ENCODE results near the gene RBMS3.

Gene RBMS3

DNA sequence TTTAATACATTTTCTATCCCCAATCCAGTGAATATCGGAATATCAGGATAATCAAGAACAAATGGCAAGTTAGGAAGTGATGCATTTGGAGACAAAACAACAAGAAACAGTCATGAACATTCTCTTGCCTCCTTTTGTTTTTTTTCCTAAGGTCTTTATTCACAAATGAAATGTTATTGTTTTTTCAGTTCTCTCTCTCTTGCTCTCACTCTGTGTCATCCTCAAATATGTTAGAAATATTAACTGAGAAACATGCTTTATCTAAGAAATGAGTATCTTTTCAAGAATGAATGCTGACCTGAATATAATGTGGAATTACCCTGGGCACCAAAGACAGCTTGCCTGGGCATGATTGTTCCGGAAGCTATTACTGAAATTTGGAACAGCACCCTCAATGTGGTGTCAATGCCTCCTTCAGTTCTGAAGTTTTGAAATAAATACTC is 51.3 kb downstream of the RBMS3 start:
- Mint-ChIP-seq H3K4me1 (ENCODE audit: low read depth) (no peaks in the 10 kb centered on the region), H3K36me3 (ENCODE audit: low read depth) (no peaks in the 10 kb centered on the region)

DNA sequence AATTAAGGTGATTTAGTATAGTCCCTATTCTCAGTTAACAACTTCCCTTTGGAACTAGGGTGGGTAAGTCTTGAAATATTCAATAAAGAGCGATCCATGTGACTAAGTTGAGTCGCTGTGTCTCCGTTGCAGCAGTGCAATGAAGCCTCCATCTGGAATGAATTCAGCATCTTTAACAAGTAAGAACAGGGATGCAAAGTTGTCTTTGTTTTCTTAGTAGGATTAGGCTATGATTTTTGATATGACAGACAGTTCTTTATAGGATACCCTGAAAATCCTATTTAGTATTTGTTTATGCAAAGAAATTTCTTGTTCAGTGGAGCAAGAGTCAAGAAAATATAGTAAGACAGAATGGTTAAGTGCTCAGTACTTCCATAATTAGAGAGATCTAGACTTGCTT is 52.7 kb downstream of the RBMS3 start:
- no peaks in the 10 kb centered on the region for H3K9me3 Mint-ChIP-seq
- no peaks in the 10 kb centered on the region for H3K36me3 Mint-ChIP-seq (ENCODE audit: low read depth)
- H3K27ac Mint-ChIP-seq: no peak overlapping the region
- no peak for DNase-seq
- H3K27me3 Mint-ChIP-seq: no peaks in the 10 kb centered on the region
- no peak overlapping the region for H3K4me3 Mint-ChIP-seq
- H3K4me1 Mint-ChIP-seq (ENCODE audit: low read depth): no peaks in the 10 kb centered on the region

More for the DNA sequence above, 51.3 kb downstream of the RBMS3 start:
- Mint-ChIP-seq H3K27me3 (no peaks in the 10 kb centered on the region), H3K4me3 (no peak overlapping the region), H3K27ac (no peak overlapping the region), H3K9me3 (no peaks in the 10 kb centered on the region)
- no peak for DNase-seq

DNA sequence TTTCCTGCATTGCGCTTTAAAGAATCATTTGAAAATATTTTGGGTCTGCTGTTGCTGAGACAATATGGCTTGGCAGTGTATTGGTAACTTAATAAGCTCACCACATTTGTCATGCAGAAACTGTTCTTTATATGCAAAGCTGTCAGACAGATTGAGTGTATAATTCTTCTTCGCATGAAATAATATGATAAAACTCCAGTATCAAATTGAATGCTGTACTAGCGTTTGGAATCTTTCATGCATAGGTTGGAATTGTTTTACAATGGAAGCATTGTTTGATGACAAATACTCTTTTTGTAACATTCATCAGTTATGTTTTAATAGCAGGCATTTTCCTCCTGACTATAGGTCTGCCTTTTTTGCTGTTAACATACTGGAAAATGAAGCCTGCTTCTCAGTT is 53.8 kb downstream of the RBMS3 start:
- Mint-ChIP-seq H3K4me1 (ENCODE audit: low read depth) (no peaks in the 10 kb centered on the region), H3K4me3 (no peak overlapping the region), H3K27ac (no peak overlapping the region), H3K9me3 (no peaks in the 10 kb centered on the region), H3K27me3 (no peaks in the 10 kb centered on the region), H3K36me3 (ENCODE audit: low read depth) (no peaks in the 10 kb centered on the region)
- no peak for DNase-seq

DNA sequence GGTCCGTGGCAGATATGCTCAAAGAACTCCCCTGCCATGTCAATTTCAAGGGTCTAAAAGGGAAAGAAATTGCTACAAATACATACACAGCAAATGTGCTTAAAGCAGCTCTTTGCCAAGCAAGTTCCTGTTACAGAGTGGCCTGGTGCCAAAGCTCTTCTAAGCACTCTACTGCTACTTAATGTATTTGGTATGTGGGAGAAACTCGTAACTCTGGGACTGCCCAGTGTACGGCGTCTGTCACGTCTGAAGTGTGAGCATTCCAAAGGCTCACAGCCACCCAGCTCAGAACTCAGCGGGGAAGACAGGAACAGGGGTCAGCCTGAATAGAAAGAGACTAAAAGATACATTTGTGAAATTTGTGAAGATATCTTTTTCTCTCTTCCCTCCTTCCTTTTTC is 54.6 kb downstream of the RBMS3 start:
- no peaks in the 10 kb centered on the region for H3K27me3 Mint-ChIP-seq
- DNase-seq: no peak
- no peak overlapping the region for H3K27ac Mint-ChIP-seq
- no peaks in the 10 kb centered on the region for H3K4me1 Mint-ChIP-seq (ENCODE audit: low read depth)
- no peak overlapping the region for H3K4me3 Mint-ChIP-seq
- H3K9me3 Mint-ChIP-seq: no peaks in the 10 kb centered on the region
- H3K36me3 Mint-ChIP-seq (ENCODE audit: low read depth): no peaks in the 10 kb centered on the region

DNA sequence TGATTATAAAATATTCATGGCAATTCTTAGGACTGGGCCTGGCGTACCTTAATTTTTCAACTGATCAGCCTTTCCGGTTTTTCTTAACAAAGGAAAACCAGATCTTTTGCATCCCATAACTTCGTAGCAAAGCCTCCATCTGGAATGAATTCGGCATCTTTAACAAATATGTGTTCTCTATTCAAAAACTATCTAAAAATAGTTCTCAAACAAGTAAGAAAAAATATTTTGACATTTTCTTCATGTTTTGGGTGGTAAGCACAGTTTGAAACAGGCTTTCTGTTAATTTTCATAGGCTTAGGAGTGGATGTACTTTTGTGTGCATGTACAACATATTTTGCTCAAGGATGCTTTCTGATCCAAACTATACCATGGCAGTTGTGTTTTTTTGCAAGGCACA is 55.1 kb downstream of the RBMS3 start:
- H3K9me3 Mint-ChIP-seq: no peaks in the 10 kb centered on the region
- no peak overlapping the region for H3K4me3 Mint-ChIP-seq
- DNase-seq: no peak
- no peaks in the 10 kb centered on the region for H3K36me3 Mint-ChIP-seq (ENCODE audit: low read depth)
- no peaks in the 10 kb centered on the region for H3K27me3 Mint-ChIP-seq
- H3K27ac Mint-ChIP-seq: no peak overlapping the region
- no peaks in the 10 kb centered on the region for H3K4me1 Mint-ChIP-seq (ENCODE audit: low read depth)

DNA sequence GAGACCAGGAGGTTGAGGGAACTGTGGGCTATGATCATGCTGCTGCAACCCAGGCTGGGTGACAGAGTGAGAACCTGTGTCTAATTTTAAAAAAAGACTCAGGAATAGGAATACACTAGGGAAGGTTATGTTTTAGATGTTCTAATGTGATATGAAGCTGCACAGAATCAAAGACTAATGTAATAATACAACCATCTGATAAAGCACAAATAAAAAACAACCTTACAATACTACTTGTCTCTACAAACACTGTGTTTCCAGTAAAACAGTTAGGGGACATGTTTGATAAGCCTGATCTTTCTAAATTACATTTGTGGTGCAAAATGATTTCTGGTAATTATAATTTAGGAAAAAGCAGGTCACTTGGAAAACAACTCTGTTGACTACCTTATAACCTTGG is 56.7 kb downstream of the RBMS3 start:
- no peaks in the 10 kb centered on the region for H3K4me1 Mint-ChIP-seq (ENCODE audit: low read depth)
- no peaks in the 10 kb centered on the region for H3K9me3 Mint-ChIP-seq
- H3K4me3 Mint-ChIP-seq: no peak overlapping the region

DNA sequence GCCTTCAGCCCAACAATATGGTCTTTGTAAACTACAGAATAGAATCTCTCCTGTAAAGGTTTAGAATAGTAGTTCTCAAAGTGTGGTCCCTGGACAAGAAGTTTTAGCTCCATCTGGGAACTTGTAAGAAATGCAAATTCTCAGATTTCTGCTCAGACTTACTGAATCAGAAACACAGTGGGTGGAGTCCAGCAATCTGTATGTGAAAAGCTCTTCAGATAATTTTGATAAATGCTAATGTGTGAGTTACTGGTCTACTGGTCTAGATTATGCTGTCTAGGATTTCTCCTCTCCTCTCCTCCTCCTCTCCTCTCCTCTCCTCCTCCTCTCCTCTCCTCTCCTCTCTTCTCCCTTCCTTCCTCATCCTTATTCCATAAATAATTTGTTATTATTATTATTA is 57.5 kb downstream of the RBMS3 start:
- Mint-ChIP-seq H3K27ac (no peak overlapping the region), H3K4me1 (ENCODE audit: low read depth) (no peaks in the 10 kb centered on the region), H3K36me3 (ENCODE audit: low read depth) (no peaks in the 10 kb centered on the region), H3K4me3 (no peak overlapping the region), H3K9me3 (no peaks in the 10 kb centered on the region), H3K27me3 (no peaks in the 10 kb centered on the region)
- DNase-seq: no peak

More for the DNA sequence above, 56.7 kb downstream of the RBMS3 start:
- Mint-ChIP-seq H3K36me3 (ENCODE audit: low read depth) (no peaks in the 10 kb centered on the region), H3K27ac (no peak overlapping the region), H3K27me3 (no peaks in the 10 kb centered on the region)
- no peak for DNase-seq

DNA sequence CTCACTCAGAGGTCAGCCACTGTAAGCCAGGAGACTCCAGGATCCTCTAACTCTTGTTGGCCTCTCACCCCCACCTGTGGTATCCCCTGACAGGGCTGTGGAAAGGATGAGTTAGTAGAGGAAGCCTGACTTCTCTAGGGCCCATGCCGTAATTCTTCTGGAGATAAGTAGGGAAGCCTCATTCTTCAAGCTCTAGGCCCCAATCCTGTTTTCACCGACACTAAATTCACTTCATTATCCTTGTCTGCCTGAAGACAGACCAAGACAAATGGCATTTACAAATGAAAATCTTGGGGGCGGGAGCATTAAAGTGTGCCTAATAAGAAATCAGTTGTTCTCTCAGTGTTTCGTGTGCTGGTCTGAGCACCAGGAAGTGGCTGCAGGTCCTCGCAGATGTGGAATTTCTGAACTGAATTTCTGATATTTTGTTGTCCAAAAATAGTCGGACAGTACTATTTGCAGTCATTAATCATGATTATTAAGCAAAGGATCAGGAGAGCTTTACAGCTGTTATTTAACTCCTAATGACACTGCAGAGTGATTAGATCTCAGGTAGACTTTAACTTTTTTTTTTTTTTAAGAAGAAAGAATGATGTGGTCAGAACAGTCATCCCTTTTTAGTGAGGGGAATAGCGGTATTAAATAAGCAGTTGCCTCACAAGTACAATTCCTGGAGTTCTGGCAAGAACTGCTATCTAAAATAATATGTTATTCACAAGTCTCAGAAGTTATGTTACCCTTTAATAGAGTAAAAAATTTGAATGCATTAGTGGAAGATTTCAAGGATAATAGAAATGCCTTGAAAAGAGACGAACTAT is 58.4 kb downstream of the RBMS3 start:
- Mint-ChIP-seq H3K27ac (no peak overlapping the region), H3K4me1 (ENCODE audit: low read depth) (no peaks in the 10 kb centered on the region), H3K36me3 (ENCODE audit: low read depth) (no peaks in the 10 kb centered on the region), H3K27me3 (no peaks in the 10 kb centered on the region), H3K9me3 (no peaks in the 10 kb centered on the region), H3K4me3 (no peak overlapping the region)
- DNase-seq: no peak

DNA sequence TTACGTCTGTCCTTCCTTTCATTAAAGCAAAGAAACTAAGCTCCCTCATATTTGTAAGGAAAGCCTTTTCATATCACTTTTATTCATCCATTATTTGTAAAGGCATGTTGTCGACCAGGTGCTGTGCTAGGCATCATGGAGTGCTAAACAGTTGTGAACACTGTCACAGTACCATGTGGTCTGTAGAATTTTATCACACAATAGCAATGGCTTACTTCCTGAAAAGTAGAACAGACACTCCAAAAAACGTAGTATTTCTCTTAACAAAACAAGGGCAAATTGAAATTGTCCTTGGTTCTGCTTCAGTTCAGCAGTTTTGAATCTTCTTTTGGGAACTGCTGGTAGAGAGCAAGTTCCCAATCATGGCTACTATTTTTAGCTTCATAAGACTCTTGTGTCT is 63.3 kb downstream of the RBMS3 start:
- H3K27ac Mint-ChIP-seq: no peak overlapping the region
- no peak for DNase-seq
- H3K4me3 Mint-ChIP-seq: no peak overlapping the region
- H3K36me3 Mint-ChIP-seq (ENCODE audit: low read depth): no peaks in the 10 kb centered on the region
- no peaks in the 10 kb centered on the region for H3K4me1 Mint-ChIP-seq (ENCODE audit: low read depth)
- H3K9me3 Mint-ChIP-seq: no peaks in the 10 kb centered on the region
- H3K27me3 Mint-ChIP-seq: no peaks in the 10 kb centered on the region

DNA sequence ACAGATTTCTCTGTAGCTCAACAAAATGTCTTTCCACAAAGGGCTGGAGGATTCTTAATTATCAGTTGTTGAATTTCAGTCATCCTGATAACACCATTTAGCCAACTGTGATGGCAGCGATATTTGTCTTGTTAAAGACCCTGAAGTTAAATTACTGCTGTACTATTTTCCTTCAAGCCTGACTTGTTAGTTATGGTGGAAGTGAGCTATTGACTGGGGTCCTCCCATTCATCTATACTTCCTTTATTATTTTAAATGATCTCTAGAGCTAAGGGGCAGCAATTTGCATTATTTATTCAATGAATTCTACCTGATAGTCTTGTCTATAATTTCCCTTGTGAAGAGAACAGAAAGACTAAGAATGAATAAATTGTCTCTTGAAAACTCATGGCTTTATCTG is 64.1 kb downstream of the RBMS3 start:
- H3K4me3 Mint-ChIP-seq: no peak overlapping the region
- H3K27ac Mint-ChIP-seq: no peak overlapping the region
- H3K9me3 Mint-ChIP-seq: no peaks in the 10 kb centered on the region
- no peaks in the 10 kb centered on the region for H3K36me3 Mint-ChIP-seq (ENCODE audit: low read depth)
- no peak for DNase-seq
- H3K4me1 Mint-ChIP-seq (ENCODE audit: low read depth): no peaks in the 10 kb centered on the region
- no peaks in the 10 kb centered on the region for H3K27me3 Mint-ChIP-seq

DNA sequence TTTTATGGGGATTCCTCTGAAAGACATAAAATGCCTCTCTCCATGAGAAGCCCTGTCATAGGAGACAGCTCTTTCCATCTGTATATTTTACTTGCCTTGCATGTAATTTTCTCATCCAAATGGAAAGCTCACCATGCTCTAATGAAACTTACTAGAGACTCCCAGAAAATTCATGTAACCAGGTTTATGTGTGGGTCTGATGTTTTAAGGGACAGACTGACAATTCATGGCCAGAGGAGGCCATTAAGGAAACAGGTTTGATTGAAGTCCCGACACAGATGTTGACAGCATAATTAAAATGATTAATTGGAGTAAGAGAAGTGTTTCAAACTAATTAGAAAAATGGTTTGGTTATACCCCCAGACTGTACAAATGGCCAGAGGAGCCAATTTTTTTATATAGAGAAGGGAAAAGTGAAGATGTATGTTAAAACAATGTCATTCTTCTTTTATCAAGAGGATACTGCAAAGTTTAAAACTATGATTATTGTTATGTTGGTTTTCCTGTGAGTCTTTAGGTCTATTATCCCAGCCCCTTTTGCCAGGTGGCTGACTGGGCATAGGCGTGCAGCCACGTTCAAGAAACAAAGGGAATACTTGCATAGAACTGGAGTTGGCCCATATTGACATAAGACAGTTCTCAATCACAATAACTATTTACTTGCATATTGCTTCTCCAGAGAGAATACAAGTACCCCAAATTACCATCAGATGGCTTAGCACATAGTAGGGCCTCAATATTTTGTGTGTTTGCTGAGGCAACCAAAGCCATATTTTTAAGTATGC is 64.8 kb downstream of the RBMS3 start:
- Mint-ChIP-seq H3K27ac (no peak overlapping the region), H3K36me3 (ENCODE audit: low read depth) (no peaks in the 10 kb centered on the region)

DNA sequence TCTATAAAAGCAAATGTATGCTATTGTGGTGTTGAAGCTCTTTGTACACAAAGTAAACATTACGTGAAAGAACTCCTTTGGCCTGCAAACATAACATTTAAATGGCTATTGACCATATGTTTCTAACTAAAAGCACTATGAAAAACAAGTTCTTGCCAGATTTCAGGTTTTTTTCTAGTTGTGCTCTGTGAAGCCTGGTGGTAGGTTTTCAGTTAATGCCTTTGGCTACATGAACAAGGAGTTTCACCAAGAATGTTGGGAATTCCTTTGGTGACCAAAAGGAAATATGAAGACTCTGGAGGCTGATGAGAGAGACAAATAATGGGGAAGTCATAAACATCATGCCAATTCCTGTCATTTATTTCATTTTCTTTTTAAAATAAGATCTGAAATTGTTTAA is 66.0 kb downstream of the RBMS3 start:
- no peak for DNase-seq
- Mint-ChIP-seq H3K9me3 (no peaks in the 10 kb centered on the region), H3K27me3 (no peaks in the 10 kb centered on the region), H3K36me3 (ENCODE audit: low read depth) (no peaks in the 10 kb centered on the region), H3K4me1 (ENCODE audit: low read depth) (no peaks in the 10 kb centered on the region), H3K27ac (no peak overlapping the region), H3K4me3 (no peak overlapping the region)

More for the DNA sequence above, 64.8 kb downstream of the RBMS3 start:
- no peaks in the 10 kb centered on the region for H3K27me3 Mint-ChIP-seq
- H3K9me3 Mint-ChIP-seq: no peaks in the 10 kb centered on the region
- no peak for DNase-seq
- no peaks in the 10 kb centered on the region for H3K4me1 Mint-ChIP-seq (ENCODE audit: low read depth)
- no peak overlapping the region for H3K4me3 Mint-ChIP-seq

DNA sequence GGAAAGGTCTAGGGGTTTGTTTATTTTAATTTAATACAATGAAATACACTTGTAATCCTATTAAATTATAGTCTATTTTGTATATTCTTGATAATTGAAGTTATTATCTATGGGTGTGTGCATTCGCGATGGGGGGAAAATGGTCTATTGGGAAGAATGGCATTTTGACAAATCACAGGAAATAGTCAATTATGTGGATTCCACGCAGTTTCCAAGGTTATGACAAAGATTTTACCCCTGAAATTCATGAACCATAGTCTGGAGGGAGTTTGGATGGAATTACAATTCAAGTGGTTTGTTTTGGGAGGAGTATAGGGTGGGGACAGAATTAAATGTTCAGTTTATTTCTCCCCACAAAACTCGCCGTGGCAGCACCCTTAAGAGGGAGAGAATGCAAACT is 66.5 kb downstream of the RBMS3 start:
- H3K4me1 Mint-ChIP-seq (ENCODE audit: low read depth): no peaks in the 10 kb centered on the region
- no peak overlapping the region for H3K4me3 Mint-ChIP-seq
- no peak overlapping the region for H3K27ac Mint-ChIP-seq
- H3K36me3 Mint-ChIP-seq (ENCODE audit: low read depth): no peaks in the 10 kb centered on the region
- H3K9me3 Mint-ChIP-seq: no peaks in the 10 kb centered on the region
- no peak for DNase-seq
- H3K27me3 Mint-ChIP-seq: no peaks in the 10 kb centered on the region

DNA sequence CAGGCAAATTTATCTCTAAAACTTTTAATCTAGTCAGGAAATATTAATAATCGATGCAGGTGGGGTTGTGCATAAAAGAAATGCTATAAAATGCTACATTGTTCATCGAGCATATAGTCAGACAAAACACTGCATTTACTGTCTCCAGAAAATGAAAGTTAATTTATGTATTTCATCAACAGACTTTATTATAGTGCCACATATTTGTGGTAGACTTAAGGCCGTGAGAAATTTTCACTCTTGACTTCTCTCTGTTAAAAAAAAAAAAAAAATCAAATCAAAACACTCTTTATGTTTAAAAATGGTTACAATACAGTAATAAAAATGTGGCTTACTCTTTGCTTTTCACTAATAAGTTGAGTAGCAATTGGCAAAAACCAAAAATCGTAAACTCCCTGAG is 67.4 kb downstream of the RBMS3 start:
- no peak overlapping the region for H3K4me3 Mint-ChIP-seq
- H3K36me3 Mint-ChIP-seq (ENCODE audit: low read depth): no peaks in the 10 kb centered on the region
- no peak overlapping the region for H3K27ac Mint-ChIP-seq
- no peak for DNase-seq
- no peaks in the 10 kb centered on the region for H3K27me3 Mint-ChIP-seq
- no peaks in the 10 kb centered on the region for H3K4me1 Mint-ChIP-seq (ENCODE audit: low read depth)
- H3K9me3 Mint-ChIP-seq: no peaks in the 10 kb centered on the region

DNA sequence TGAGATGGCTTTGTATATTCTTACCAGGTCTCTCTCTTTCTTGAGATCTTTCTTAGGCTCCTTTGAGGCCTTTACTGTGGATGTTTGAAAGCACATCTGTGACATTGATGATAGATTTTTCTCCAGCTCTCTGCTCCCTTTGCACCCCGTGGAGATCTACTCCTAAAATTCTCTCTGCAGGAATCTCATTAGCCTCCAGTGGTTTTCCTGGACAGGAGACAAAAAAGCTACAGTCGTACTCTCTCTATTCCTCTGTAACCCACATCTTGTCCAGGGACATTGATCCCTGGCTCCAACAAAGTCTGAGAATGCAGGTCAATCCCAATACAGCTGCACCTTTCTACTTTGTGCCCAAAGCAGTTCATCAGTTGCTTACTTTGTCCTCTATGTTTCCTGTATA is 68.2 kb downstream of the RBMS3 start:
- Mint-ChIP-seq H3K4me1 (ENCODE audit: low read depth) (no peaks in the 10 kb centered on the region), H3K9me3 (no peaks in the 10 kb centered on the region), H3K36me3 (ENCODE audit: low read depth) (no peaks in the 10 kb centered on the region), H3K4me3 (no peak overlapping the region), H3K27me3 (no peaks in the 10 kb centered on the region), H3K27ac (no peak overlapping the region)
- no peak for DNase-seq
